Glomerular visceral epithelial cell (primary cell): Measurements from ENCODE around the gene GPBP1L1.
"Not testable (repeated sequence)": the region's sequence is repeated elsewhere in the genome, so short reads cannot be mapped to it uniquely, and the experiment has no call there.

Experiments
- DNase-seq: peaks from one replicate; pipeline ENCODE4 v3.0.0-alpha.2; 2016; ENCODE audit errors: extremely low spot score

GPBP1L1 gene

GRCh38 chr1:45635211-45635610 is 51.1 kb downstream of the GPBP1L1 start:
- DNase-seq = no peak

- DNase-seq = no peak
Measured at GRCh38 chr1:45630429-45630828, 55.9 kb downstream of the GPBP1L1 start.

- no peak for DNase-seq
Measured at GRCh38 chr1:45629035-45629434, 57.3 kb downstream of the GPBP1L1 start.

GRCh38 chr1:45623972-45624371 is 62.4 kb downstream of the GPBP1L1 start, which contains the start of gene CCDC17:
Gene CCDC17 (minus strand): TSS chr1:45624054. CDS start chr1:45623909, 145 bp downstream.
- no peak for DNase-seq

- DNase-seq = no peak
Measured at GRCh38 chr1:45622524-45623394, 63.6 kb downstream of the GPBP1L1 start.

GRCh38 chr1:45621895-45622523 is 64.3 kb downstream of the GPBP1L1 start:
- DNase-seq = no peak

GRCh38 chr1:45621501-45621836 is 64.9 kb downstream of the GPBP1L1 start:
- DNase-seq = no peak

GRCh38 chr1:45620588-45621500 is 65.5 kb downstream of the GPBP1L1 start:
- no peak for DNase-seq

GRCh38 chr1:45619149-45619921 is 67.0 kb downstream of the GPBP1L1 start:
- no peak for DNase-seq

GRCh38 chr1:45617618-45618017 is 68.7 kb downstream of the GPBP1L1 start:
- DNase-seq = no peak

- DNase-seq = no peak
Measured at GRCh38 chr1:45615885-45616284, 70.4 kb downstream of the GPBP1L1 start.

- DNase-seq = no peak
Measured at GRCh38 chr1:45612941-45613579, 73.3 kb downstream of the GPBP1L1 start.

GRCh38 chr1:45610589-45611226 is 75.6 kb downstream of the GPBP1L1 start:
- DNase-seq = no peak

- no peak for DNase-seq
Measured at GRCh38 chr1:45608175-45609156, 77.9 kb downstream of the GPBP1L1 start.

- no peak for DNase-seq
Measured at GRCh38 chr1:45607404-45608074, 78.8 kb downstream of the GPBP1L1 start.

GRCh38 chr1:45604239-45604638 is 82.1 kb downstream of the GPBP1L1 start:
- DNase-seq = no peak

GRCh38 chr1:45596765-45597164 is 89.6 kb downstream of the GPBP1L1 start:
- not testable (repeated sequence) for DNase-seq

GRCh38 chr1:45594412-45594811 is 91.9 kb downstream of the GPBP1L1 start:
- no peak for DNase-seq

GRCh38 chr1:45589861-45590260 is 96.5 kb downstream of the GPBP1L1 start:
- DNase-seq = no peak
